GM19240 (cell line): ENCODE results near the gene GUCY1A2.
"Not testable (repeated sequence)": the region's sequence is repeated elsewhere in the genome, so short reads cannot be mapped to it uniquely, and the experiment has no call there.

Experiments
- DNase-seq: peaks from one replicate; pipeline ENCODE4 v3.0.0; 2011; ENCODE audit warnings: low spot score; ENCODE audit not compliant: insufficient read length

Gene GUCY1A2, protein sequence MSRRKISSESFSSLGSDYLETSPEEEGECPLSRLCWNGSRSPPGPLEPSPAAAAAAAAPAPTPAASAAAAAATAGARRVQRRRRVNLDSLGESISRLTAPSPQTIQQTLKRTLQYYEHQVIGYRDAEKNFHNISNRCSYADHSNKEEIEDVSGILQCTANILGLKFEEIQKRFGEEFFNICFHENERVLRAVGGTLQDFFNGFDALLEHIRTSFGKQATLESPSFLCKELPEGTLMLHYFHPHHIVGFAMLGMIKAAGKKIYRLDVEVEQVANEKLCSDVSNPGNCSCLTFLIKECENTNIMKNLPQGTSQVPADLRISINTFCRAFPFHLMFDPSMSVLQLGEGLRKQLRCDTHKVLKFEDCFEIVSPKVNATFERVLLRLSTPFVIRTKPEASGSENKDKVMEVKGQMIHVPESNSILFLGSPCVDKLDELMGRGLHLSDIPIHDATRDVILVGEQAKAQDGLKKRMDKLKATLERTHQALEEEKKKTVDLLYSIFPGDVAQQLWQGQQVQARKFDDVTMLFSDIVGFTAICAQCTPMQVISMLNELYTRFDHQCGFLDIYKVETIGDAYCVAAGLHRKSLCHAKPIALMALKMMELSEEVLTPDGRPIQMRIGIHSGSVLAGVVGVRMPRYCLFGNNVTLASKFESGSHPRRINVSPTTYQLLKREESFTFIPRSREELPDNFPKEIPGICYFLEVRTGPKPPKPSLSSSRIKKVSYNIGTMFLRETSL

DNA sequence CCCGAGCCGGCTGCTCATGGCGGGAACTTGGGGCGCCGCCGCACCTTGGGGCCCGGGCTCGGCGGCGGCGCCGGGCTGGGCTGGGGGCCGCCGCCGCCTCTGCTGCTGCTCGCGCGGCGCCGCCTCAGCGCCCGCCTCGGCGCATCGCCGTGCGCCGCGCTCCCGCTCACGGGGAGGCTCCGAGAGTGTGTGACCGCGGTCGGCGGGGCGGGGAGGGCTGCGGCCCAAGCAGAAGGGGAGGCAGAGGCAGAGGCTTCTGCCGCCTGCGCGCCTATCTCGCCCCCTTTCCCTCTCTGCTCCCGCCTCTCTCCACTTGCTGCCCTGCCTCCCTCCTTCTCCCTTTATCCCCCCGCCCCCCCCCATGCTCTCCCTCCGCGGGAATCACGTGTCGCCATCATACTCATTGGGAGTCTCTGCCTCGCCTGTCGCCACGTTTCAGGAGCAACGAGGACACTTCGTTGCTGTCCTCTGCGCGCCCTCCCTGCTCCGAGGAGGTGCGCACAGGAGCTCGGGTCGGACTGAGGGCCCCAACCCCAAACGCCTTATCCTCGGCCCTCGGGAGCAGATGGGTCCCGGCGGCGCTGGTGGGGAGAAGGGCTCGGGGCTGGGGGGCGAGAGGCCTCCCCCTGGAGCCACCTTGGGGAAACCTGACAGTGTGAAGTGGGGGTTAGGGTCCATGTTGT, at the start of gene GUCY1A2:
Gene GUCY1A2 (minus strand): TSS at position 258 of the 683 bp plus-strand sequence. CDS start 421 bp downstream, outside the sequence.
- DNase-seq = no peak

GRCh38 chr11:107054391-107054790, 36.1 kb upstream of the GUCY1A2 start:
- DNase-seq = no peak

GRCh38 chr11:107051332-107051731, 33.1 kb upstream of the GUCY1A2 start:
- not testable (repeated sequence) for DNase-seq

DNA sequence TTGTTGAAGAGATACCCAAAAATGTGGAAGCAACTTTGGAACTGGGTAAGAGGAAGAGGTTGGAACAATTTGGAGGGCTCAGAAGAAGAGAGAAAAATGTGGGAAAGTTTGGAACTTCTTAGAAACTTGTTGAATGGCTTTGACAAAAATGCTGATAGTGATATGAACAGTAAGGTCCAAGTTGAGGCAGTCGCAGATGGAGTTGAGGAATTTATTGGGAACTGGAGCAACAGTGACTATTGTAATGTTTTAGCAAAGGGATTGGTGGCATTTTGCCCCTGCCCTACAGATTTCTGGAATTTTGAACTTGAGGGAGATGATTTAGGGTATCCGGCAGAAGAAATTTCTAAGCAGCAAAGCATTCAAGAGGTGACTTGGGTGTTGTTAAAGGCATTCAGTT, 32.6 kb upstream of the GUCY1A2 start:
- DNase-seq = not testable (repeated sequence)

DNA sequence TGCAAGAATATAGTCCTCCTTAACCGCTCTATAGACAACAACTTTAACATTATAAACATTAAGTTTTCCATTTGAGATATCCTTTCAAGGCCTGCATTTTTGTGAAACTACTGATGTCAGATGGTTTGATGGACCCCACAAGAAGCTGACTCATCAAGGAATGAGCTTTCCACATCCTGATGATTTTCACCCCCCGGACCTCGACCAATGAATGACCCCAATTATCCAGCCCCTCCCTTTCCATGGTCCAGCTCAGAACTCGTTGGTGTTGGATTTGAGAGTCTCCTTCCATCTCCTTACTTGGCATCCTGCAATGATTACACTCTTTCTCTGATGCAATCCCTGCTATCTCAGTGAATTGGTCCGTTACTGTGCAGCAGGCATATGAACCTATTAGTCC, 31.8 kb upstream of the GUCY1A2 start:
- no peak for DNase-seq

- no peak for DNase-seq
Measured at GRCh38 chr11:107044503-107044902, 26.2 kb upstream of the GUCY1A2 start.

DNA sequence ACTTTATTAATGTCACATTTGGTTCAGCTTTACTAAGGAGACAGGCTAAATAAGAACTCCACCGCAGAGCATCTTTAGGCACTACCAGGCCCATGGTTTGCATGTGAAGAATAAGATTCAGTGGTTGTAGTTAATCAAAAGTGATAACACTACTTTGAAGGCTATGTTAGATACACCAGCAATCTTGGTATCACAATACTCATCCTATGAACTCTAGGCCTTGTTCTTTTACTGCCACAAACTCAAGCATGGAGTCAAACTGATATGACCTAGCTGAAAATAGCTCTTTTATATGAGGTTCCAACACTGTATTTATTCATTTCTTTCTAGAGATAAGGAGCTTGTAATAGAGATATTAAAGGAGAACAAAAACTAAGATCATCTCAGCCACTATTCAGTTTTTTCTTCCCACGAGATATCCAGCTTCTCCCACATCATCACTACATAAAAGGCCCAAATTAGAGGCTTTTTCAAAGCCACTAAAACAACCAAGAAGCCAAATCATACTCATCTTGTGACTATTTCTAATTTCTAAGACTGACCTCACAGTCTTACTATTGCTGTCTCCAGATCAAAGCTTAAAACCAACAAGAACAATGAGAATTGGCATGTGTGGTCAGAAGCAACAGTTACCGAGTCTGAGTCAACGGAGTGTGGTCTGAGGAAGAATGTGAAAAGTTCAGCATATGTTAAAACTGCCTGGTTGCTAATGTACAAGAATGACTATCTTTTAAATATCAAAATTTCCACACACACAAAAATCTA, 25.1 kb upstream of the GUCY1A2 start:
- no peak for DNase-seq

GRCh38 chr11:107042748-107043147, 24.5 kb upstream of the GUCY1A2 start:
- DNase-seq = no peak

DNA sequence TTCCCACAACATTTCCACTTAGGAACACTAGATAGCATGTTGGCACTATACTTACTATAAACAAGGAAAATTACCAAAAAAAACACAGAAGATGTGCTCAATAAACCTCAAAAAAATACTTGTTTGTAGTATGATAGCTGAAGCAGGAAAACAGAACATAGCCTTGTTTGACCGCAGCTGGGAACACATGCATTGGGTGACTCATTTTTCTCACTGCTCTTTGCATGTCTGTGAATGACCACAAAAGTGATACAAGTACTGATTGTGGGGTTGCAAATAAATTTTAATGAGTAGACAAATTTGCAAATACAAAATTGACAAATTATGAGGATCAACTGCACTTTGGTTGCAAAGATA, 22.8 kb upstream of the GUCY1A2 start:
- DNase-seq = no peak

DNA sequence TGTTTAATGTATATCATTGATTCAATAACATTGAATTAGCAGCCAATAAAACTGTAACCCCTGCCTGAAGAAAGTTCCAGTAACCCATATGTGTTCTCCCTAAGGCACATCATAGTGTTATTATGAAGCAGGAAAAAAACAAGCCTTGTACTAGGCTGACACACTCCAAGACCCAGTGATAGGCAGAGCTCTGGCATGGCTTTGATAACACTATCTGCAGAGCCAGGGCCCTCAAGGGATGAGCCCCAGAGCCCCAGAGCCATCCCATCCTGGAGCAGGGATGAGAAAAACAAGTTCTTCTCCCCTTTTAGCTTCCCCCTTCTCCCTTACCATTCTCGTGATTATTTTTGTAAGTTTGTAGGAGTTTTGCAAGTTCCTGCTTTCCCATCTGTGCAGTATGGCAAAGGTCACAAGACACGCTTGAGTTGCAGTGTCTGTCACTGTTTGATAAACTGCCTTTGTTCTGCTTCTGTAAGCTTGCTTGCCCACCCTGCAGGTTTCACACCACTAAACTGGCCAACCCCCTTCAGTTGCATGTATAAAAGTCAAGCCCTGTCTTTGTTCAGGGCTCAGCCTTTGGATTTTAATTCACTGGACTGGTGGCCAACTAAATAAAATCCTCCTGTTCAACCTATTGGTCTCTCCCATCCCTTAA, 22.3 kb upstream of the GUCY1A2 start:
- no peak for DNase-seq

DNA sequence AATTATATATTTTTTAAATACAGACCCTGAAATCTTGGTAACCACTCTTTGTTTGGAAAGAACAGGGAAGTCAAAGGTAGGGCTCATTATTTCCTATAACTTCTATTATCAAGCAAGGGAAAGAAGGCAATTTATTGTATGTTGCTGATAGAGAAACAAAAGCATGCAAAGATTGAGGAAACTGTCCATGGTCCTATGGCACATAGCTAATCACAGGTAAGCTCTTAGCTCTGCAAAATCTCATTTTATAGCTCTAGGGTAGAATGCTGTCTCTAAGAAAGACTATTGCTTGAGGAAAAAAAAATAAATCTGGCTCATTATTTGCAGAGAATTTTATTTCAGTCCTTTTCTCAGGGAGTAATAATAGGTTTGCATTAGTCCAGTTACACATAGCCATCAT, 7.4 kb upstream of the GUCY1A2 start:
- no peak for DNase-seq

- no peak for DNase-seq
Measured at GRCh38 chr11:107020594-107020993, 2.3 kb upstream of the GUCY1A2 start.

DNA sequence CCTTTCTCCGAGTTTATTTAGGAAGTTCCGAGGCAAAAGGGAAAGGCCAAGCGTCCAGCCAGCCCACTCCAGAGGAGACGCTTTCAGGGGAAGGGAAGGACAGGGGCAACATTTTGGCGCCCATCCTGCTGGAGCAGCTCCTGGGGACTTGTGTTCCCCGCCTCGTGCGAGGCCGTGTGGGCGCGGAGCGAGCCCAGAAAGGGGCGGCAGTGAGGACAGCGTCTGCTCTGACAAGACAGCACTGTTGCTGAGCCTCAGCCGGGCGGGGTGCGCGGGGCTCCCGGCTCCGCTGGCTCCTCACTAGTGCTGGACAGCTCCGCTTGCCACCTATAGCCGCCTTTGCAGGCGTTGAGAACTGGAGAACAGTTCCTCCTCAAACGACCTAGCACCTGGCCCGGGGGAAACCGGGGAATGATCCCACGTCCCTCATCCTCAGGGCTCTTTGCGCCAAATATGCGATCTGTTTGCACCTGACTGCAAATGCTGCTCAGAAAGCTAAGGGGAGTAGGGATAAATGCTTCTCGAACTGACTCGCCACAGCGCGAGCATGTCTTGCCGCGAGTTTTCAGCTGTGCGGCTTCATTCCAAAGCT, 722 bp upstream of the GUCY1A2 start:
- no peak for DNase-seq

GRCh38 chr11:107017433-107018218, 650 bp downstream of the GUCY1A2 start:
- DNase-seq = no peak

DNA sequence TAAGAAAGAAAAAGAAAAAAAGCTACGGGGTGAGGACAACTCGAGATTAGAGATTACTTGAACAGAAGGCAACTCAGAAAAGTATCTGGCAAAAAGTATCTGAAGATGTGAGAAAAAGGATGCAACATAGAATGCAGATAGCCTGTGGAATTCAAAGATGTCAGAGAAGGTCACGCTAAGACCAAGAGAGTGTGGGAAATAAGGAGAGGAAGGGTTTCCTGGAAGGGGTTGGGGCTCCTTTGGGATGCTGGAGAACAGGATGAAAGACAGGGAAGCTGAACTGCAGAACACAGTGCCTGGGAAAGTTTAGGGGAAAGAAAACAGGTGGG, 1.2 kb downstream of the GUCY1A2 start:
- no peak for DNase-seq

- DNase-seq = no peak
Measured at GRCh38 chr11:107014871-107015270, 3.4 kb downstream of the GUCY1A2 start.

DNA sequence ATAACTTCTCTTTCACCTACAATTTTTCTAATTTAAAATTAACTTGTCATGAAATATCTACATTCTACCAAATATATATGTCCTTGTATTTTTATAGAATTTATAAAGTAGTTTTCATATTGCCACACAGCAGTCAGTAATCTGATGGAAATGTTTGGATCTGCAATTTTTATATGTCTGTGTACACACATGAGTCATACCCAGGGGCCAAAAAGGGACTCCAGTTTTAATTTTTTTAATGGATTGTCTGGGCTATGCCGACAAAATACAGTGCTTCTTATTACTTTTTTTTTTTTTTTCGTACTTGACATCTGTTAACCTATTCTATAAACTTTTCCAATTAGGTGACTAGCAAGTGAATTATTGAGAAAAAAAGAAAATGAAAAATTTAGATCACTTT, 6.3 kb downstream of the GUCY1A2 start:
- no peak for DNase-seq

GRCh38 chr11:107009190-107009589, 9.1 kb downstream of the GUCY1A2 start:
- DNase-seq = no peak

DNA sequence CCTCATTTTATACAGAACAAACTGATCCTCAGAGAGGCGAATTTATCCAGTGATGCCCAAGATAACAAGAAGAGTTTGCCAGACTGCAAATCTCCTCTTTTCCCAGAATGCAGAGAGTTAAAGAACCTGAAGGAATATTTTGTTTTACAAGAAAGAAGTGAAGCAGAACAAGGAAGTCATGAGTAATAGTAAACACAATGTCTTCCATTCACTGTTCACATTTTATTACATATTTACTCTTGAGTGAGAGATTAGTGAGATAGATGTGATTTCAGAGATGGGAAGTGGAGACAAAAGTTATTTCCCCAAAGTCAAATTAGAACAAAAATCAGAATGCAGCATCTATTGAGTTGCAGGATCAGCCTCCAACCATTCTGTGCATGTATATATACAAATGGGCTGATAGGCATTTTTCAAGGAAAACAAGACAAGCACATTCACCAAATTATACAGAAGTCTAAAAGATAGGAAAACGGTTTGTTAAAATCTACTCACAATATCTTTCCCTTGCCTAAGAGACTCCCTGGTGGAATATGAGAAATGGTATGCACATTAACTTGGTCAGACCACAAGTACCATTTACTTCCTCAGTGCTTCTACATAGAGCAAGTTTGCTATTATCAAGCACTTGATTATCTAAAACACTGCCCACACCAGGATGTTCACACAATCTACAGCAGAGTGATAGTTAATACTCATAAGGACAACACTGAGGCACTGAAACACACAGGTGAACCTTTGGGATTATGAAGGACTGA, 12.0 kb downstream of the GUCY1A2 start:
- DNase-seq = no peak
